Measurements from ENCODE around the gene CAV2. TPM values are rescaled to one million over a fixed set of nuclear protein-coding genes. Genes with fewer than 3 reads are reported as not detected.
A peak's percentile ranks its signal among the peaks of the same experiment; 100 is the strongest.

The CAV2 gene
- total RNA-seq, 1 donor from 2014 or later: 86.8 TPM

DNA sequence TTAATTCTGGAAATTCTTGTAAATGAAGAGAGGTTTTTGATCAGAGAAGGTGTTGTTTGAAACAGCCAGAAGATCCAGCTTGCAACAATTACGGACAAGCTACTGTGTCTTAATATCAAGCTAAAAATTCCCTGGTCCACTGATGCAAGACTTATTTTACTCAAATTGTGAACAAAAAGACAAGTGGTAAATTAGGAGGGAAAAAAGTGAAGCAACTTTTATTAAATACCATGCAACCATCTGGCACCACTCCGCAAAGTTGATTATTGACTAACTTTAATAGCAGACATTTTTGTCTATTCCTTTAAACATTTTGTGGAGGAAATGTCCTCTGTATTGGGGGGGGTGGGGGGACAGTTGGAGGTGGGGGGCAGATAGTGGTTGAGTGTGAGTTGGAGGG is 5.1 kb upstream of the CAV2 start:
- peaks cover 33% of the 10 kb centered on the region for H3K4me1 Mint-ChIP-seq (ENCODE audit: unreplicated experiment)
- H3K4me3 Mint-ChIP-seq (ENCODE audit: unreplicated experiment): no peak overlapping the region
- no peaks in the 10 kb centered on the region for H3K27me3 Mint-ChIP-seq (ENCODE audit: unreplicated experiment)
- DNase-seq (ENCODE audit: extremely low spot score, unreplicated experiment): no peak
- TF ChIP-seq, protein P1, sequence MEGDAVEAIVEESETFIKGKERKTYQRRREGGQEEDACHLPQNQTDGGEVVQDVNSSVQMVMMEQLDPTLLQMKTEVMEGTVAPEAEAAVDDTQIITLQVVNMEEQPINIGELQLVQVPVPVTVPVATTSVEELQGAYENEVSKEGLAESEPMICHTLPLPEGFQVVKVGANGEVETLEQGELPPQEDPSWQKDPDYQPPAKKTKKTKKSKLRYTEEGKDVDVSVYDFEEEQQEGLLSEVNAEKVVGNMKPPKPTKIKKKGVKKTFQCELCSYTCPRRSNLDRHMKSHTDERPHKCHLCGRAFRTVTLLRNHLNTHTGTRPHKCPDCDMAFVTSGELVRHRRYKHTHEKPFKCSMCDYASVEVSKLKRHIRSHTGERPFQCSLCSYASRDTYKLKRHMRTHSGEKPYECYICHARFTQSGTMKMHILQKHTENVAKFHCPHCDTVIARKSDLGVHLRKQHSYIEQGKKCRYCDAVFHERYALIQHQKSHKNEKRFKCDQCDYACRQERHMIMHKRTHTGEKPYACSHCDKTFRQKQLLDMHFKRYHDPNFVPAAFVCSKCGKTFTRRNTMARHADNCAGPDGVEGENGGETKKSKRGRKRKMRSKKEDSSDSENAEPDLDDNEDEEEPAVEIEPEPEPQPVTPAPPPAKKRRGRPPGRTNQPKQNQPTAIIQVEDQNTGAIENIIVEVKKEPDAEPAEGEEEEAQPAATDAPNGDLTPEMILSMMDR (IDR thresholded peaks at IDR 0.05): no peak
- H3K27ac Mint-ChIP-seq (ENCODE audit: unreplicated experiment): no peak overlapping the region
- no peaks in the 10 kb centered on the region for H3K36me3 Mint-ChIP-seq (ENCODE audit: unreplicated experiment)
- peaks cover 5% of the 10 kb centered on the region for H3K9me3 Mint-ChIP-seq (ENCODE audit: unreplicated experiment)

DNA sequence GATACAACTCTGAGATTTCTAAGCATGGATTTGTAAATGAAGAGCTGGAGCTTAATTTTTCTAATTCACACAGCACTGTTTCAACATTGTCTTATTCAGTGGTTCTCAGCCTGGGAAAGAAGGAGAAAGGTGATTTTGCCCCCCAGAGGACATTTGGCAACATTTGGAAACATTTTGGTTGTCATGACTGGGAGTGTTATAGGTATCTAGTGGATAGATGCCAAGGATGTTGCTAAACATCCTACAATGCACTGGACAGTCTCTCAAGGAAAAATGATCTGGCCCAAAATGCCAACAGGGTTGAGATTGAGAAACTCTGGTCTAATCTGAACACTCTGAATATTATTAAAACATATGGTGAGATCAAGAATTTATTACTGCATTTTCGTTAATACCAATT is 3.8 kb upstream of the CAV2 start:
- no peak for DNase-seq (ENCODE audit: extremely low spot score, unreplicated experiment)
- peaks cover 5% of the 10 kb centered on the region for H3K9me3 Mint-ChIP-seq (ENCODE audit: unreplicated experiment)
- H3K27ac Mint-ChIP-seq (ENCODE audit: unreplicated experiment): no peak overlapping the region

DNA sequence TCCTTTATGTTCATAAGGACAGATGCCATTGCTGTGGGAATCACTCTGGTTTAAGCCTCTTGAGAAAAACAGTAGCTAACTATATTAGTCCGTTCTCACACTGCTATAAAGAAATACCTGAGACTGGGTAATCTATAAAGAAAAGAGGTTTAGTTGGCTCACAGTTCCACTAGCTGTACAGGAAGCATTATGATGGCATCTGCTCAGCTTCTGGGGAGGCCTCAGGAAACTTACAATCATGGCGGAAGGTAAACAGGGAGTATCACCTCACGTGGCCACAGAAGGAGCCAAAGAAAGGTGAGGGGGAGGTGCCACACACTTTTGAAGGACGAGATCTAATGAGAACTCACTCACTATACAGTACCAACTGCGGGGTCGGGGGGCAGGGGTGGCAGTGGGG is 2.9 kb upstream of the CAV2 start:
- Mint-ChIP-seq H3K27me3 (ENCODE audit: unreplicated experiment) (no peaks in the 10 kb centered on the region), H3K4me1 (ENCODE audit: unreplicated experiment) (peaks cover 32% of the 10 kb centered on the region), H3K9me3 (ENCODE audit: unreplicated experiment) (peaks cover 5% of the 10 kb centered on the region), H3K27ac (ENCODE audit: unreplicated experiment) (no peak overlapping the region), H3K36me3 (ENCODE audit: unreplicated experiment) (no peaks in the 10 kb centered on the region), H3K4me3 (ENCODE audit: unreplicated experiment) (no peak overlapping the region)
- TF ChIP-seq, protein P1 (IDR thresholded peaks at IDR 0.05): no peak
- DNase-seq (ENCODE audit: extremely low spot score, unreplicated experiment): no peak

More for the DNA sequence above, 3.8 kb upstream of the CAV2 start:
- Mint-ChIP-seq H3K27me3 (ENCODE audit: unreplicated experiment) (no peaks in the 10 kb centered on the region), H3K4me1 (ENCODE audit: unreplicated experiment) (peaks cover 27% of the 10 kb centered on the region), H3K36me3 (ENCODE audit: unreplicated experiment) (no peaks in the 10 kb centered on the region), H3K4me3 (ENCODE audit: unreplicated experiment) (no peak overlapping the region)
- TF ChIP-seq, protein P1 (IDR thresholded peaks at IDR 0.05): no peak

DNA sequence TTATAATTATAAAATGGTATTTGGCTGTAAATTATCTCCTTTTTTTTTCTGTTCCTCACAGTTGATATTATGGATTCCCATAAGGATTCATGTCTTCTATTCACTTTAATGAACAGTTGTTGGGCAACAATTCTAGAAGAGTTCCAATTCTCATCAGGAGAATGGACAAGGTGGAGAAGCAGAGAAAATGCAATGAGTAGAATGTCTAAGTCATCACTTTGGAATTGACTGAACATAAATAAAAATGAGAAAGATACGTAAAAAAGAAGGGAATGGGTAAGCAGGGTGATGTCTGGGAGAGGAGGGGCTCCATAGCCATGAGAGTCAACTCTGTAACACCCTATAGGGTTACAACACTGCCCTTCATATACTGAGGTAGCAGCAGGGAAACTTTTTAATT is 1.8 kb upstream of the CAV2 start:
- H3K27me3 Mint-ChIP-seq (ENCODE audit: unreplicated experiment): no peaks in the 10 kb centered on the region
- H3K4me3 Mint-ChIP-seq (ENCODE audit: unreplicated experiment): no peak overlapping the region
- TF ChIP-seq, protein P1 (IDR thresholded peaks at IDR 0.05): no peak
- DNase-seq (ENCODE audit: extremely low spot score, unreplicated experiment): no peak
- H3K9me3 Mint-ChIP-seq (ENCODE audit: unreplicated experiment): peaks cover 5% of the 10 kb centered on the region
- H3K36me3 Mint-ChIP-seq (ENCODE audit: unreplicated experiment): no peaks in the 10 kb centered on the region
- H3K4me1 Mint-ChIP-seq (ENCODE audit: unreplicated experiment): peaks cover 31% of the 10 kb centered on the region
- no peak overlapping the region for H3K27ac Mint-ChIP-seq (ENCODE audit: unreplicated experiment)

DNA sequence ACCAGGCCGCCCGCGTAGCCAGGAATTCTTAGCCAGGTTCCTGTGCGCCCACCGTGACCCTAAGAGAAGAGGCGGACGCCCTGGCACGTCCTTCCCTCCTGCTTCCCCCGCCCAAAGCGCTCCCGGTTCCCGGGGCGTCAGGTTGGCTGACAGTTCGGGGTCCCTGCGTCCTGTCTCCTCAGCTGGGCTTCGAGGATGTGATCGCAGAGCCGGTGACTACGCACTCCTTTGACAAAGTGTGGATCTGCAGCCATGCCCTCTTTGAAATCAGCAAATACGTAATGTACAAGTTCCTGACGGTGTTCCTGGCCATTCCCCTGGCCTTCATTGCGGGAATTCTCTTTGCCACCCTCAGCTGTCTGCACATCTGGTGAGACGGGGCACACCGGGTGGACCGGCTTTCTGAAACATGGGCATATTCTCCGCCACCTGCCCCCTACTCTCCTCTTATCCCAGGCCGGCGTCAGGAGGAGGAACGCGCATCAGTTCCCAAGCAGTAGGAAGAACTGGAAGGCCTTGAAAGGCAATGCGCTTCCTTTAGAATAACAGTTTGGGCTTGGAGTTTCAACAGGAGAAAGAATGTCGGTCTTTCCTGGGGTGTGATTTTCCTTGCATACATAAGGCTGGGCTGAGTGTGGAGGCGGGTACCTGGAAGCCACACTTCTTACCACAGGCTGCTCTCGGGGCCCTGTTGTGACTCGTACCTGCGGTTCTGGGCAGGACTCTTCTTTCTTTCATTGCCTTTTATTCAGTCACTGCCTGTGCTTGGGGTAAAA is 728 bp downstream of the CAV2 start:
- no peaks in the 10 kb centered on the region for H3K27me3 Mint-ChIP-seq (ENCODE audit: unreplicated experiment)
- no peak for DNase-seq (ENCODE audit: extremely low spot score, unreplicated experiment)
- H3K36me3 Mint-ChIP-seq (ENCODE audit: unreplicated experiment): peaks cover 4% of the 10 kb centered on the region
- H3K4me3 Mint-ChIP-seq (ENCODE audit: unreplicated experiment): peak overlapping the region; percentile 95
- peaks cover 41% of the 10 kb centered on the region for H3K4me1 Mint-ChIP-seq (ENCODE audit: unreplicated experiment)
- H3K27ac Mint-ChIP-seq (ENCODE audit: unreplicated experiment): peak overlapping the region; percentile 91
- peaks cover 5% of the 10 kb centered on the region for H3K9me3 Mint-ChIP-seq (ENCODE audit: unreplicated experiment)
- TF ChIP-seq, protein P1 (IDR thresholded peaks at IDR 0.05): no peak
